ENCODE measurements around the gene DIAPH2. TPM values are rescaled to one million over a fixed set of nuclear protein-coding genes. Genes with fewer than 3 reads are reported as not detected.

DIAPH2 gene
- total and polyA plus RNA-seq, 2 experiments from 2014 or later: 16.2 to 56.6 TPM

- Mint-ChIP-seq H3K27ac (no peak overlapping the region), H3K4me3 (no peak overlapping the region), H3K9me3 (no peaks in the 10 kb centered on the region), H3K4me1 (peaks cover 14% of the 10 kb centered on the region), H3K27me3 (ENCODE audit: insufficient read depth, low read depth, poor library complexity) (peaks cover 2% of the 10 kb centered on the region), H3K36me3 (ENCODE audit: low read depth) (peaks cover 9% of the 10 kb centered on the region; the same call in 2 of the 3 replicates)
- ATAC-seq (no peak), DNase-seq (ENCODE audit: low spot score) (no peak)
- Histone ChIP-seq H3K4me3 (no peak overlapping the region), H3K4me2 (no peak overlapping the region), H3F3A (replicated peaks; ENCODE audit: low read depth) (no peaks in the 10 kb centered on the region), H3K36me3 (ENCODE audit: insufficient read depth) (no peaks in the 10 kb centered on the region), H3K79me2 (replicated peaks; ENCODE audit: insufficient read depth) (peaks cover 27% of the 10 kb centered on the region), H2AFZ (no peak overlapping the region), H4K20me1 (replicated peaks; ENCODE audit: insufficient read depth) (no peaks in the 10 kb centered on the region), H3K27me3 (ENCODE audit: insufficient read depth) (no peaks in the 10 kb centered on the region), H3K27ac (ENCODE audit: low read depth) (no peak overlapping the region), H3K9me2 (ENCODE audit: insufficient read depth) (no peaks in the 10 kb centered on the region), H3K4me1 (ENCODE audit: insufficient read depth) (peaks cover 11% of the 10 kb centered on the region)
- TF ChIP-seq CTCF (conservative IDR thresholded peaks at IDR 0.05; ENCODE audit: low read depth in 2 of 2): no peak
- TF ChIP-seq POLR2AphosphoS5 (IDR thresholded peaks at IDR 0.05; ENCODE audit: low read depth): no peak
- TF ChIP-seq, protein P1, sequence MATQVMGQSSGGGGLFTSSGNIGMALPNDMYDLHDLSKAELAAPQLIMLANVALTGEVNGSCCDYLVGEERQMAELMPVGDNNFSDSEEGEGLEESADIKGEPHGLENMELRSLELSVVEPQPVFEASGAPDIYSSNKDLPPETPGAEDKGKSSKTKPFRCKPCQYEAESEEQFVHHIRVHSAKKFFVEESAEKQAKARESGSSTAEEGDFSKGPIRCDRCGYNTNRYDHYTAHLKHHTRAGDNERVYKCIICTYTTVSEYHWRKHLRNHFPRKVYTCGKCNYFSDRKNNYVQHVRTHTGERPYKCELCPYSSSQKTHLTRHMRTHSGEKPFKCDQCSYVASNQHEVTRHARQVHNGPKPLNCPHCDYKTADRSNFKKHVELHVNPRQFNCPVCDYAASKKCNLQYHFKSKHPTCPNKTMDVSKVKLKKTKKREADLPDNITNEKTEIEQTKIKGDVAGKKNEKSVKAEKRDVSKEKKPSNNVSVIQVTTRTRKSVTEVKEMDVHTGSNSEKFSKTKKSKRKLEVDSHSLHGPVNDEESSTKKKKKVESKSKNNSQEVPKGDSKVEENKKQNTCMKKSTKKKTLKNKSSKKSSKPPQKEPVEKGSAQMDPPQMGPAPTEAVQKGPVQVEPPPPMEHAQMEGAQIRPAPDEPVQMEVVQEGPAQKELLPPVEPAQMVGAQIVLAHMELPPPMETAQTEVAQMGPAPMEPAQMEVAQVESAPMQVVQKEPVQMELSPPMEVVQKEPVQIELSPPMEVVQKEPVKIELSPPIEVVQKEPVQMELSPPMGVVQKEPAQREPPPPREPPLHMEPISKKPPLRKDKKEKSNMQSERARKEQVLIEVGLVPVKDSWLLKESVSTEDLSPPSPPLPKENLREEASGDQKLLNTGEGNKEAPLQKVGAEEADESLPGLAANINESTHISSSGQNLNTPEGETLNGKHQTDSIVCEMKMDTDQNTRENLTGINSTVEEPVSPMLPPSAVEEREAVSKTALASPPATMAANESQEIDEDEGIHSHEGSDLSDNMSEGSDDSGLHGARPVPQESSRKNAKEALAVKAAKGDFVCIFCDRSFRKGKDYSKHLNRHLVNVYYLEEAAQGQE (IDR thresholded peaks at IDR 0.05; ENCODE audit: unreplicated experiment): no peak
- no peak for TF ChIP-seq ZNF462 (CRISPR knock-in tag; IDR thresholded peaks at IDR 0.05)
- TF ChIP-seq JUNB (IDR thresholded peaks at IDR 0.05; ENCODE audit: unreplicated experiment): no peak
- TF ChIP-seq ZNF114 (CRISPR knock-in tag; IDR thresholded peaks at IDR 0.05): no peak
- TF ChIP-seq, protein P2, sequence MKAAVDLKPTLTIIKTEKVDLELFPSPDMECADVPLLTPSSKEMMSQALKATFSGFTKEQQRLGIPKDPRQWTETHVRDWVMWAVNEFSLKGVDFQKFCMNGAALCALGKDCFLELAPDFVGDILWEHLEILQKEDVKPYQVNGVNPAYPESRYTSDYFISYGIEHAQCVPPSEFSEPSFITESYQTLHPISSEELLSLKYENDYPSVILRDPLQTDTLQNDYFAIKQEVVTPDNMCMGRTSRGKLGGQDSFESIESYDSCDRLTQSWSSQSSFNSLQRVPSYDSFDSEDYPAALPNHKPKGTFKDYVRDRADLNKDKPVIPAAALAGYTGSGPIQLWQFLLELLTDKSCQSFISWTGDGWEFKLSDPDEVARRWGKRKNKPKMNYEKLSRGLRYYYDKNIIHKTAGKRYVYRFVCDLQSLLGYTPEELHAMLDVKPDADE (IDR thresholded peaks at IDR 0.05): no peak
- no peak for TF ChIP-seq CREB1 (CRISPR knock-in tag; IDR thresholded peaks at IDR 0.05; ENCODE audit: low read depth)
- no peak for TF ChIP-seq STAT1 (IDR thresholded peaks at IDR 0.05; ENCODE audit: unreplicated experiment)
- TF ChIP-seq EZH2phosphoT487 (IDR thresholded peaks at IDR 0.05; ENCODE audit: unreplicated experiment): no peak
- TF ChIP-seq EZH2 (IDR thresholded peaks at IDR 0.05; ENCODE audit: low read depth, unreplicated experiment): no peak
- no peak for TF ChIP-seq ZNF331 (CRISPR knock-in tag; IDR thresholded peaks at IDR 0.05; ENCODE audit: low read depth)
- TF ChIP-seq NANOG (IDR thresholded peaks at IDR 0.05; ENCODE audit: borderline replicate concordance): no peak
Measured at GRCh38 chrX:97308171-97308570, 623.5 kb downstream of the DIAPH2 start.

Measured in GM23338 (cell line).